Body of pancreas (tissue), 4 donors: ENCODE data around the gene GTF2IRD2.
"Not testable (repeated sequence)": the region's sequence is repeated elsewhere in the genome, so short reads cannot be mapped to it uniquely, and the experiment has no call there.

Experiments
- POLR2A ChIP-seq, 3 donors: fragments of 450-650 bp; IDR thresholded peaks; one replicate each; pipeline ENCODE4 v1.6.1; 2016; ENCODE audit warnings: antibody characterized with exemption in 3 of 3, mild to moderate bottlenecking in 2 of 3
- TF ChIP-seq, protein P1 (sequence below), 7 experiments: fragments of 450-650 bp in 4 of 7; fragments of 200-600 bp in 3 of 7; sonication (generic) in 3 of 7; IDR thresholded peaks; one replicate each; pipeline ENCODE4 v1.5.1; 2016 to 2019; ENCODE audit warnings: antibody characterized with exemption in 7 of 7

GRCh38 chr7:74815882-74816281 lies 35.5 kb downstream of the GTF2IRD2 start:
- TF ChIP-seq, protein P1, sequence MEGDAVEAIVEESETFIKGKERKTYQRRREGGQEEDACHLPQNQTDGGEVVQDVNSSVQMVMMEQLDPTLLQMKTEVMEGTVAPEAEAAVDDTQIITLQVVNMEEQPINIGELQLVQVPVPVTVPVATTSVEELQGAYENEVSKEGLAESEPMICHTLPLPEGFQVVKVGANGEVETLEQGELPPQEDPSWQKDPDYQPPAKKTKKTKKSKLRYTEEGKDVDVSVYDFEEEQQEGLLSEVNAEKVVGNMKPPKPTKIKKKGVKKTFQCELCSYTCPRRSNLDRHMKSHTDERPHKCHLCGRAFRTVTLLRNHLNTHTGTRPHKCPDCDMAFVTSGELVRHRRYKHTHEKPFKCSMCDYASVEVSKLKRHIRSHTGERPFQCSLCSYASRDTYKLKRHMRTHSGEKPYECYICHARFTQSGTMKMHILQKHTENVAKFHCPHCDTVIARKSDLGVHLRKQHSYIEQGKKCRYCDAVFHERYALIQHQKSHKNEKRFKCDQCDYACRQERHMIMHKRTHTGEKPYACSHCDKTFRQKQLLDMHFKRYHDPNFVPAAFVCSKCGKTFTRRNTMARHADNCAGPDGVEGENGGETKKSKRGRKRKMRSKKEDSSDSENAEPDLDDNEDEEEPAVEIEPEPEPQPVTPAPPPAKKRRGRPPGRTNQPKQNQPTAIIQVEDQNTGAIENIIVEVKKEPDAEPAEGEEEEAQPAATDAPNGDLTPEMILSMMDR (IDR thresholded peaks at IDR 0.05) = not testable (repeated sequence)
- TF ChIP-seq POLR2A (IDR thresholded peaks at IDR 0.05) = not testable (repeated sequence)
